Stimulated activated CD4-positive, alpha-beta T cell treated with anti-CD3 and anti-CD28 coated beads, Interleukin-4, amount 100 ng/mL, for 48 hours (primary cell): ENCODE results near the gene PELI2.

Source experiments
- DNase-seq, 2 donors: peaks; one replicate each; pipeline ENCODE4 v3.0.0-alpha.2; 2020; ENCODE audit warnings: low read depth in 2 of 2

The PELI2 gene

DNA sequence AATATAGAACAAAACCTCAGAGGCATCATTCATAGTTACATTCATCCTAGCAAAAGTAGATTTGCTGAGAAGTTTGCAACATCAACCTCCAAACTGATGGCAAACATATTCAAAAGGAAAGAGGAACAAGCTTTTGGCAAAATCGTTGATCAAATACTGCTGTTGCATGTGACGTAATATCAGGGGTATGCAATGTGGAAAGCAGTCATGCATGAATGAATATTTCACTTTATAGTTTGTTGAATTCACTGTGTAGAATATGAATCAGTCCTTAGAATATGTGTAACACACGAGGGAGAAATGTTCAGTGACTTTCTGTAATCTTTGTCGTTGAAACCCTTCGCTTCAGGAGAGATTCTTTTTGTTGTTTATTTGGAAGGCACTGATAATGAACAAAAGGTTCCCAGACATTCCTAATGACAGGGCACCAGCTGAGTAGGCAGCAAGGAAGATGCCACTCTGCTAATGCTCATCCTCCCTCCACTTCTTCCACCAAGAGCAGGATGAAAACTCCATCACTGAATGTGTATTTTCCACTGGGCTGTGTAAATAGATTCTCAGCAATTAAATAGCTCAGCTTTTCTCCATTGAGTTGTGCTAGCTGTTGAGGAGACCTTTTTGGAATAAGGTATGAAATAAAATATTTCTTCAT, 126.1 kb downstream of the PELI2 start:
- DNase-seq: no peak

DNA sequence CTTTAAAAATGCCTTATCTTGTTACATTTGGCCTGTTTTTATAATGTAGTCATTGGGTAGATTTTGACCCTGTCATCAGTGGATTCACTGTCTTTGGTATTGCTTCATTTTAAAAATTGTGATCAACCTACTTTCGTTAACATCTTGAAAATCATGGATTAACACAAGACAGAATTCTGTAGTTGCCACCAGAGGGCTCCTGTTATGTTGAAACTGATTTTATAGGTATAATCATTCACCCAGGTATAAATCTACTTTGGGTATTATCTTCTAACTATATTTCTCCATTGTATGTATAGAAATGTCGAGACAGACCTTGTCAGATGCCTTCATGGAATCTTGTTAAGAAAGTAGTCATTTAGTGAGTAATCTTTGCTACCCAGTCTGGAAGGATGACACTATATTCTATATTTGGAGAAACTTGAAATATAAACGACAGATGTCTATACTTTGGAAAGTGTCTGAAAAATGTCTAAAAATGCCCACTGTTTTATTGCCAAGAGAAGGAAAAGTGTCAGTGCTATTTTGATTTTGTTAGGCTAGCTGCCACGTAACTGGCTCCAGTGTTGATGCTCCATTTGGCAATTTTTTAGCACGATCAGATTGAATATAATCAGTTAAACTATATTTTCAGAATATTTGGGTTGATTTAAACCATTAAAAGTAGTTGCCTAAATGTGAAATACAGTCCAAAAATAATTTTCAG, 129.4 kb downstream of the PELI2 start:
- no peak for DNase-seq

DNA sequence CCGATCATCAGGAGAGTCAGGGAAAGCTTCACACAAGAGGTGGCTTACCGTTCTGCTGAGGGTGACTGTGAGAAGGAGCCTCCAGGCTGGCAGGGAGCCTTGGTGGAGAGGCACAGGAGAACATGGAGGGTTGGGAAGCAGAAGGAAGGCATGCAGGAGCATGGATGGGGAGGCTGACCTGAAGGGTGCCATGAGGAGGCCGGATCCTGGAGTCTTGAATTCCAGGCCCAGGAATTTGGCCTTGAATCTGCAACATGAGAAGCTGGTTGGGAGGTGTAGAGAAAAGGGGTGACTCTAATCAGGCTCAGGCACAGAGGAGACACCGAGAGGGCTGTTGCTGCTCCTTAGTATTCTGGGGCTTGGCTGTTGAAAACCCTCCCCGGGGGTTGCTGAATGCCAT, 130.2 kb downstream of the PELI2 start:
- no peak for DNase-seq

DNA sequence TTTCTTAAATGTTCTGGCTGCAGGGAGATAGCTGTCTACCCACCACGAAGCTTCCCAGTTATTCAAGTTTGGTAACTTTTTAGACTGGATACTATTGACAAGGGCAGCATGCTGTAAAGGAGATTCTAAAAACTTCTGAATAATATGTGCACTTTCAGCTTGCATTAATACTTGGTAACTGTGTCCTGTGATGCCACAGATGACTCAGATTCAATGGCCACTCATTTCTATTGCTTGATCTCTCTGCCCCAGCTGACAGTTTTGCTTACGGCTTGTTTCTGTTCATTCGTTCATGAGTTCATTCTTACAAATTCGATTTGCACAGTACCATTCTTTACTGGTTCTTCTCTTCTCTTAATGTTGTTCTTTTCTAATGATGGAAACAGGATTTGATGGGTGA, 142.8 kb downstream of the PELI2 start:
- DNase-seq: no peak

DNA sequence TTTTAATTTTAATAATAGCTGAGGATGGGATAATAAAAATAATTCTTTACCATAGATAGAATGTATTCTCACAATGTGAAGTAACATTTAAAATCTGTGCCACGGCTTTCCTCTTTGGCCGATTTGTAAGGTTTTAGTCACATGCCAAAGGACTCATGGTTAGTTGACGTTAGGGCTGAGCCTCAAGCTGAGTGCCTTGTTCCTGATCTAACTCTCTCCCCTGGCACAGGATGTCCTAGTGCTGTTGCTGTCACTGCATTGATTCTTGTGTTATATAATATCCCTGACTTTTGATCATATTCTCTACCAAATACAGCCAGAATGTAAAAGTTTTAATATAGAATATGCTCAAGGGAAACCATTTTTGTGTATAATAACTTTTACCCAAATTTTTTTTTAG, 144.3 kb downstream of the PELI2 start:
- no peak for DNase-seq

DNA sequence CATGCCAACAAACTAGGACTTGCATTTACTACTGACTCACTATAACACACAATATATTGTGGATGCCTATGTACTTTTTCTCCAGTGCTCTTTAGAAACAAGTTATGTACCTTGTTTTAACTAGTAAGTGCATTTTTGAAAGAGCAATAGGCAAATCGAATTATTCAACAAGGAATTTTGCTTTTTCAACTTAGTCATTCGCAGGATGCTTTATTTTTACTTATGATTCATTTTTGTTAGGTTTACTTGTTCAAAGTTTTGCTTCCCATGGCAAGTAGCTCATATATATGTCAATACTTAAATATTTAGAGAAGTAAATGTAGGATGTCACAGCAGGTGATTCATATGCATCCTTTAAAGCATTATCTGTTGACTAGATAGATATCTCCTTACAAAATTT, 149.8 kb downstream of the PELI2 start:
- no peak for DNase-seq

DNA sequence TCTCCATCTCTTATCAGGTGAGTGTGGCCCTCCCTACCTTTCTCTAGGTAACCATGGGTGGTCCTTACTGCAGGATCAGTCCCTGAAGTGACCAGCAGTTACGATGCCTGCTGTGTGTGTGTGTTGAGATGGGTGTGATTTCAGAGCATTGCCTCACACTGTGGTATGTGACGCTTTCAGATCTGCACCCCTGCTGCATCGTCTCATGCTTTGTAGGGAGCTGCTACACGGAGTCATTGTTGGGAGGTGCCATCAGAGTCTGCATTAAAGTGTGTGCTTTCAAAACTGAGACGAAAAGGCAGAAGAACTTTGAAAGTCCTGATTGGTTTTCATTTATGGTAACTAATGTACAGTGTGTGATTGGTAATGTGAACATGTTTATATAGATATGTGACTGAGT, 150.5 kb downstream of the PELI2 start:
- DNase-seq: no peak

DNA sequence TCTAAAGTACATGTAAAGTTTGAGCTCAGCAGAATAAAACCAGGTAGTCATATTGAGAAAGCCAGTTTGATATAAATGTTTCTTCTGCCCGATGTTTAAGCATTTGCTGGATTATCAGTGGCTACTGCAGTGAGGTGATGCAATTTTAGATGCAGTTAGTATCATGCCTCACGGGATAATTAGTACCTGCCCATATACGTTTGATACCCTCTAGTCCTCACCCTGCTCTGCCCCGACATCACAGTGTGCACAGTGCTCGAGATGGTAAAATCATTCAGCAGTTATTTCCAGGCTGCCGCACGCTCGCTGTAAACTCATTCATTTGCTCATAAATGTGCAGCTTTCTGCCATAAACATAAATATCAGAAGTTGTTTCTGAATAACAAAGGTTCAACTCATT, 152.7 kb downstream of the PELI2 start:
- DNase-seq: no peak

DNA sequence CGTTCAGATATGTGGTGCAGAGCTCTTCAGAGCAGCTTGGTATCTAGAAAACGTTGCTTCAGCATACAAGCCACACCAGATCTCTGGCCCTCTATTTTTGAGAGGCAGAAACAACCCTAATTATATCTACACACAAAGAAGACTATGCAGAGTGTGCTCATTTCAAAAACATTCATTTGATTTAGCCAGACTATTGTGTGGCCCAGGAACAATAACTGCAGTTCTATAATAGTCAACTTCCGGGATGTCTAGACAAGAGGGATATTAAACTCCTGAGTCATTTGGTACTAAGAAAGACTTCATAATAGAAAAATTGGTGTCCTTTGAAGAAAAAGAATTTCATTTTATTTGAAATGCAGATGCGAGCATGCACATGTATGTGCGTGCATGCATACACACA, 153.8 kb downstream of the PELI2 start:
- no peak for DNase-seq

DNA sequence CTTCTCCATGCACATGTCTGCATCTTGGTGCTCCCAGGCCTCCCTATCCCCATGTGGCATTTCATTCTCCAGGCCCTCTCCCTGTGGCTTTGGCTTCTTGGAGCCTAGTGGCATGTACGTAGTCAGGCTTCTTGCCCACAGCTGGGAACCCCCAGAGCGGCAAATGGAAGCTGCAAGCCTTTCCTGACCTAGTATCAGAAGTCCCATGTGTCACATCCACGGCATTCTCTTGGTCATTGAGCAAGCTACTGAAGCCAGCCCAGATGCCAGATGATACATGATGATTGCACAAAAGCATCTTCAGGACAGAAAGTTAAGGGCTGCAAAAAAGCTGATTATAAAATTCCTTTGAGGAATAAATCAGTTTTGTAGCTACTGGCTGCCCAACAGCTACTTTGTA, 154.9 kb downstream of the PELI2 start:
- DNase-seq: no peak

DNA sequence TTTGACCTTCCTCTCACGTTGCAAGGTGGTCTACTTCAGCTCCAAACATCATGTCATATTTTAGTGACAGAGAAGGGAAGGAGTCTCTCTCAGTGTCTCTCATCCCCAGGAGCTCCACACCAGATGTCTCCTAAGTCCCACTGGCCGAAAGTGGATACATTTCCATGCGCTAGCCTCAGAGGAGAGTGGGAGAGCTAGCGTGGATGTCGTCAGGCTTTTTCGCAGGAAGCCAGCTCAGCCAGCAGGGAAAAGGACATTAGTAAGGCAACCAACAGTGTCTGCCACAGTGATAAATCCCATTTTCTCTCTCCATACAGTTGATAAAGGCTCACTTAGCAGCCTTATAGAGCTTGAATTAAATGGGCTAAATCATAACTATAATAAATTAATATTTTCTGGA, 155.7 kb downstream of the PELI2 start:
- no peak for DNase-seq

DNA sequence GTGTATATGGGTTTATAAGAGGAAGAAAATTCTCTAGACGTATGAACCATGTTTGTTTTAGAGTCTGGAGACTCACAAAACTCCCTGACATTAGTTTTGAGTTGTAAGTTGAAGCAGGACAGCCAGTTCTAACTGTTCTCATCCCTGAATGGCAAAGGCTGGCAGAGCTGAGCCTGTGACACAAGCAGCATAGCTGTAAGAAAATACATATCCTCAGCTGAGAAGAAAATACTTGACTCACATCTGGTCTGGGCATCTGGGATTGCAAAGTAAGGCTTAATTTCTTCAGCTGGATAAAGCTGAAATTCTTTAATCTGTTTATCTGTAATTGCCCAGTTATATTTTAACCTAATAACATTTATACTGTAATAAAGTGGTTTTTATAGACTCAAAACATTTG, 156.3 kb downstream of the PELI2 start:
- no peak for DNase-seq

DNA sequence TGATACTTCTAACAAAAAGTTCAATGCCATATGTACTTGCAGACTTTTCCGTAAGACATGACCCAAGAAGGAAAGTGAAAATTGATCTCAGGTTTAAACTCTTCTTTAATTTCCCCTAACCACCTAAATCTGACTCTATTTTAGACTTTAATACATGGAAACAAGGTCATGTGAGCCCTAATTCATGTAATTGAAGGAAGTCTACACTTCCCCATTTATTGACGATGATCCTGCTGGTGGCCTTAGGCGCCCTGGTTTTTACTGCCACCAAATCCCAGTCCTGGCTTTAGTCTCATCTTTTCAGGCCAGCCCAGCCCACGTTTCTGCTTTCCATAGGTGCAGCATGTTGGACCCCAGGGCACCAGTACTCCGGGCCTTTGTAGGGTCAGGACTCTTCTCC, 157.9 kb downstream of the PELI2 start:
- DNase-seq: no peak

DNA sequence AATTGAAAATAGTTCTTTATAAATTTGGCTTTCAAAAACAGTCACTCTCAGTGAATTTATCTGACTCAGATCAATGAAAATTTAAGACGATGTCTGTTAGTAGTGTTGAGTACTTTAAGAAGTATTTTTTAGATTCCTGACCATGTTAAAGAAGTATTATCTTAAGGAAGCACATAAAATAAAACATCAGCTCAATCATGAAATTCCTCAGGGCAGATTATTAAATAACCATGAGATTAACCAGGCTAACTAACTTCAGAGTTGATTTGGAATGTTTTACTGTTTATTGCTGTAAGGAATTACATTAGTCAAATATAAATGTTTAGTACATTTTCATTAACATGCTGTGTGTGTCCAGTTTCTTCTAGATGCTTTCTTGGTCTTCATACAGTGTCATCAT, 160.2 kb downstream of the PELI2 start:
- no peak for DNase-seq

DNA sequence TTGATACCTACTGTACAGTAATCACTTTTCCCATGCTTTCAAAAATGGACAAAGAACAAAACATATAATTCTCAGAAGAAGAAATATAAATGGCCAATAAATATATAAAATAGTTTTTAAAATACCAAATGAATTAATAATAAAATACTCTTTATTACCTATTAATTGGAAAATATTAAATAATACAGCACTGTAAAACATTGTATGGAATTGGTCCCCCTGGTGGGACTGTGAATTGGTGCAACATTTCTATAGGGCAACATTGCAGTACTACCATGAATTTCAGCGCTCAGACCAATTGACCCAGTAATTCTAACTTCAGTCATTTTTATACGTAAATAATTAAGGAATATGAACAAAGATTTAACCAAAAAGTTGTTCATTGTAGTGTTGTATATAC, 162.6 kb downstream of the PELI2 start:
- no peak for DNase-seq

DNA sequence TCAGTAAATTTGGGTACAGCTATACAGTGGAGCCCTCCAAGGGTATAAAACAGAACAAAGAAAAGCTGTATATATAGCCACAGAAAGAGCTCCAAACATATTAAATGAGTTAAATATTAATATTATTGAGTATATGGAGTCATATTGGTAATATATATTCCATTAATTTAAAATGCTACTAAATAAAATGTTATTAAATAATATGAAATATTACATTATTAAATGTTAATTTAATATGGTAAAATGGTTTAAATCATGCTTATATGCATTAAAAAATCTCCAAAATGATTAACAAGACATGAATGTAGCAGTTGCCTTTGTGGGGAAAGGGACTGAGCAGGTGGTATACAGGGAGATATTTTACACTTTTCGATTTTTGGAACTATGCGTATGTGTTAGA, 164.0 kb downstream of the PELI2 start:
- DNase-seq: no peak

DNA sequence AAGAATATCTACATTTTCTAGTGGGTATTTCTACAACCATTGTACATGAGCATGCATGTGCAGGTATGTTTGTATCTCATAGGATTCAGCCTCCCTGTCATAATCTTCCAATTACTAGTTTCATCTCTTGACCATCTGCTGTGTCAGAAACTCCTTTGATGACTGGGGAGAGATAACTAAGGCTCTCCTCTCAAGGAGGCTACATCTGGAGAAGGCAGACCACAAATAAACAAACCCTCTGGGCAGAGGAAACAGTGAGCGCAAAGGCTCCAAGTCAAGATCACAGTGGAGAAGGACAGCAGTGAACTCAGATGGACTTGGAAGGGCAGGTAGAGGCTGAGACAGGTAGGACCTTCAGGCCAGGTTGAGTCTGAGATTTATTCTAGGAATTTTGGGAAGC, 166.4 kb downstream of the PELI2 start:
- no peak for DNase-seq

DNA sequence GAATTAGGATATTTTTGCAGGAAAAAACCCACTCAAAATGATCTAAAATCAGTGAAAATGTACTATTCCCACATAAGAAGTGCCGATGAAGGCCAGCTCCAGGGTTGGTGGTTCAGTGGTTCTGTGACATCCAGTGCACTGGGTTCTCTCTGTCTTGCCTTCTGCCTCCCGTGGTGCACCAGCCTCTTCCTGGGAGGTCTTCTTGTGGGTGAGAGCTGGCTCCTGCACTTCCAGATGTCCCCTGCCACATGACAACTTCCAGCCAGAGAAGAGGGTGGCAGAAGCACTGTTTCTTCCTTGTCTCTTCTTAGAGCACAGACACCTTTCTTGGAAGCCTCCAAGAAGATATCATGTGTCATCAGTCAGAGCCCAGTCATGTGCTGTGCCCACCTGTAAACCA, 170.9 kb downstream of the PELI2 start:
- no peak for DNase-seq

DNA sequence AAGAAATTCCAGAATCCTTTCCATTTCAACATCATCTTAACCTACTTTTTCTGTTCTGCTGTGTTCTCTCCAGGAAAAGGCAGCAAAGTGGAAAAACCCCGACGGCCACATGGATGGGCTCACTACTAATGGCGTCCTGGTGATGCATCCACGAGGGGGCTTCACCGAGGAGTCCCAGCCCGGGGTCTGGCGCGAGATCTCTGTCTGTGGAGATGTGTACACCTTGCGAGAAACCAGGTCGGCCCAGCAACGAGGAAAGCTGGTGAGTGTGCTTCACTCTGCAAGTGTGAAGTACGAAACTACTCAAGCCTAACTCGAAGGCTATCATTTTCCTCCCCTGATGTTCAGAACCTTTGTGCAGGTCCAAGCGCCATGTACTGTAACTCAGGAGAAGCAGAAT, 172.0 kb downstream of the PELI2 start:
- no peak for DNase-seq

DNA sequence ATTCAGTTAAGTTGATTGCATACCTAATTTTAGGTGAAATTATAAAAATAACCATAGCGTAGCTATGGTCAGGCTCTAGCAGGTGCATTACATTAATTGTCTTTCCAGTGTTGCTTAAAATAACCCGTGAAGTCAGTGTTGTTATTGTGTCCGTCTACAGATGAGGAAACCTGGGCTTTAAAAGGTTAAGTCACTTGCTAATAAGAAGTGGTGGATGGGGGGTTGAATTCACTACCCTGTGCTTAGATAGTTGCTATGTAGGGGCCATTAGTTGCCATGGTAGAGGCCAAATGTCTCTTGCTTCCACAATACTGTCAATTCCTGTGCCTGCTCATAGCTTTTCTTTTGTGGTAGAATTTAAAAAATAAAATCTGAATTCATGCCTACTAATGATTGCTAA, 174.8 kb downstream of the PELI2 start:
- no peak for DNase-seq

DNA sequence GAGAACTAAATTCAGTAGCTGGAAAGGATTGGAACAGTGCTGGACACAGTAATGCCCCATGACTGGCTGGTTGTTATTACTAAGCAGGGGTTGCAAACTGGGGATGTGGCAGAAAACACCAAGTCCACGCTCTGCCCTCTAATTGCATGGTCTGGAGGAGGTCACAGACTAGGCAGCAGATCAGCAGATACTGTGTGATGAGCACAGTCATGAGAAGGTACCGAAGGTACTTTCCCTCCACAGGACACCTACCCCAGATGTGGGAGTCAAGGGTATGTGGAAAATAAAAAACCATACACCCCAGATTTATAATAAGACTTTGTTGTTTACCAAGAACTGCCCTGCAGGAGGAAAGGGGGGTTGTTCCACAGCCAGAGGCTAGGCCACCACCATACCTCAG, 175.3 kb downstream of the PELI2 start:
- no peak for DNase-seq

DNA sequence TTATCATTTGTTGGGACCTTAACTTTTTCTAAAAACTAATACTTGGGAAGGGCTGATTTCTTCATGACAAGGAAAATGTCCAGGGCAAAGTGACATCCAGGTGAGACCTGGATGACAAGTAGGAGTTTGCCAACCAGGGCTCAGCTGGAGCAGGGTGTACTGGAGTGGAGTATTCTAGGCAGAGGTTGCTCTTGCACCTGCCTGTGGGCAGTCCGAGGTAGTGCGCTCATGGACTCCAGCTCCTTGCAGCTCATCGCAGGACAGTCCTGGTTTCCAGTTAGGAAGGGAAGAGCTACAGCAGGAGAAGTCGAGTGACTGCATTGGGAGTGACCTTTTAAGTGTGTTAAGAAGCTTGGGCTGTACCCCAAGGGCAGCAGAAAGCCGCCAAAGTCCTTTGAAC, 175.9 kb downstream of the PELI2 start:
- peak in 1 of 2 donors; percentile 3 for DNase-seq

DNA sequence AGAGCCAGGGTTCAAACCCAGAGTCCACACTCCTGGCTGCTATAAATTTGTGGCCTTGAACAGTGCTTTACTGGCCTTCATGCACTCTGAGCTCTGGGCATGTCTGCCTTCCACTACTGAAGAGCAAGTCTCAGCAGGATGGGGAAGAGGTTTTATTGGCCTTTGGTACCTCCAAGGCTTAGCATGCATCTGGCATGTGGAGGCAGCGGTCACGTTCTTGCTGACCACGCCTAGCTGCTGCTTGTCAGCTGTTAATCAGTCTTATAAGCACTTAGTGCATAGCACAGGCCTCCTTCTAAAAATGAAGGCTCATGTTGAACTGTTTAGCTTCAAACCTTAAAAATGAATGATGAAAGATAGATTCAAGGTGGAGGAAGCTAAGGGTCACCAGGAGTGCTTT, 177.5 kb downstream of the PELI2 start:
- no peak for DNase-seq

DNA sequence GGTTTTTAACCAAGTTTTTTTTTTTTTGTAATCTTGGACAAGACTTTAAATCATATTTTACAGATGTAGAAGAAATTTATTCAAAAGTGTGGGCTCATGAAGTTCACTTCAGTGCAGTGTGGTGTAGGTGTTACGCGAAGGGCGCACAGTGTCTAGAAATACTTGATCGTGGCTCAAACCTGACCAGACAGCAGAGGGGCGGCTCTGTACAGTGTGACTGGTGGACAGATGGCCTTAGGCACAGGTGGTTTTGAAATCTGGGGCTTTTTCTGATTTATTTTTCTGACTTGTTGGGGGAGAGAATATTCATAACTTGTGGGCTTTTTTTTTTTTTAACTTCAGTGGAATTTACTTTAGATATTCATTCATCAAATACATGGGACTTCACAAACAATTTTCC, 179.2 kb downstream of the PELI2 start:
- DNase-seq: no peak
